DLD1 (cell line): Measurements from ENCODE around the gene MYDGF.

ENCODE experiments used
- in situ Hi-C: cut with HindIII; loops from 2 replicates; pipeline ENCODE4 v1.10.0; 2017; ENCODE audit warnings: low sequenced_read_pairs

The MYDGF gene

GRCh38 chr19:4647676-4648644 is 22.2 kb downstream of the MYDGF start:
- in situ Hi-C loops, result no loop called here

DNA sequence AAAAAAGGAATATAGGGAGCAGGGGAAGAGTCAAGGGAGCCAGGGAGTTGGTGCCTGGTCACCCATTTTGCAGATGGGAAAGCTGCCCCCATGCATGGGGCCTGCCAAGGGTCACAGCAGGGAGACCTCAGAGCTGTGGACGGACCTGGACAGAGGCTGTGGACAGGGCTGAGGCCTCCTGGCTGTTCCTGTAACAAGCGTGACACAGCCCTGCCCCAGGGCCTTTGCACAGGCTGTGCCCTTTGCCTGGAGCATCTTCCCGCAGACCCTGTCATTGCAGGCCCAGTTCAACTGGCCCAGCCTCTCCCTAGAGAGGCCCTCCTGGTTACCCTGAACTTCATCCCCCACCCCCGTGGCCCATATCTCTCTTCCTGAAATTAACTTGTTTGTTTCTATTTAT is 24.4 kb downstream of the MYDGF start:
- in situ Hi-C loops, result no loop called here

GRCh38 chr19:4642625-4643024 is 27.5 kb downstream of the MYDGF start:
- in situ Hi-C loops, result no loop called here

DNA sequence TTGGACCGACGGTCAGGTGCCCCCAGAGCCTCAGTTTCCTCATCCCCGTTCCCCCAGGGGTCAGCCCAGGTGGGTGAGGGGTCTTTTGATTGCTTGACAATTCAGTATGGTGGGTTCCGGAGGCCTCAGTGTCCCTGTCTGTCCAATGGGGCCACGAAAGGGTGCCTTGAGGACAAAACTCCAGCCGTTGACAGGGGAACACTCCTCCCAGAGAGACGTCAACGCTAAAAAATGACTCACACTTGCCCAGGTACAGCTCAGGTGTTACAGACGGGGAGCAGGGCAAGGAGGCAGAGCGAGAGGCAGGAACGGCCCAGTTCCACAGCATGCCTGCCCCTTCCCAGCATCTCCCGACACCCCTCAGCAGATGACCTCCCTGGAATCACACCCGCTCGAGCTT is 29.0 kb downstream of the MYDGF start:
- in situ Hi-C loops, result no loop called here

DNA sequence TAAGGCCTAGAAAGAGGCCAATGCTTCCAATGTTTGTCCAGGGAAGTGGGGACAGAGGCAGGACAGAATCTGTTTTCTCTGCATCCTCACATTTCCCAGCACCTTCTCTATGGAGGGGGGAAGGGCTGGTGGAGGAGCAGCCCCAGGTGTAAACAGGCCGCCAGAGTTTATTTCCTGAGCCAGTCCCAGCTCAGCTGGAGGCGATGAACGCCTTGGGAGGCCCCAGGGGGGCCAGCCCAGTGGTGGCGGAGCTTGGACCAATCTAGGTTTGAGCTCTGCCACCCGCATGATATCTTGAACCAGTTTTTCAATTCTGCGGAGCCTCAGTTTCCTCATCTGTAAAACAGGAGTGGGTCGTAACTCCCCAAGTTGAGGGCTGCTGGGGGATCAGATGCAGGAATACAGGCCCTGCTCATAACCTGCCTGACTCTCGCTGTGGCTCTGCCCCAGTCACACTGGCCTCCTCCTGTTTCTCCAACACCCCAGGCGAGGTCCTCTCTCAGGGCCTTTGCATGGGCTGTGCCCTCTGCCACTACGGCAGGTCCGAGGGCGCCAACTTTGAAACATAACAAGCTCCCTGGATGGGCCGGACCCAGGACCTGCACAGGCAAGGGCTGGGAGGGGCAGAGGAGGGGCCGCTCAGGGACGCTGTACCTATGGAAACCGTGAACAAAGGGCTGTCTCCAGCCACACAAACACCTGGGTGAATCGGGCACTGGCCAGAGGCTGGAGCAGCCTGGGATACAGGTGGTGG is 29.7 kb downstream of the MYDGF start:
- in situ Hi-C loops, result no loop called here

- in situ Hi-C loops, result no loop called here
Measured at GRCh38 chr19:4639531-4640246, 30.5 kb downstream of the MYDGF start.

- in situ Hi-C loops, result no loop called here
Measured at GRCh38 chr19:4638828-4639530, 31.2 kb downstream of the MYDGF start, which contains the start of gene TNFAIP8L1. TNFAIP8L1 (plus strand) TSS chr19:4639516; CDS start chr19:4651870, 12,354 bp downstream.

- in situ Hi-C loops, result no loop called here
Measured at GRCh38 chr19:4638317-4638716, 31.8 kb downstream of the MYDGF start.

DNA sequence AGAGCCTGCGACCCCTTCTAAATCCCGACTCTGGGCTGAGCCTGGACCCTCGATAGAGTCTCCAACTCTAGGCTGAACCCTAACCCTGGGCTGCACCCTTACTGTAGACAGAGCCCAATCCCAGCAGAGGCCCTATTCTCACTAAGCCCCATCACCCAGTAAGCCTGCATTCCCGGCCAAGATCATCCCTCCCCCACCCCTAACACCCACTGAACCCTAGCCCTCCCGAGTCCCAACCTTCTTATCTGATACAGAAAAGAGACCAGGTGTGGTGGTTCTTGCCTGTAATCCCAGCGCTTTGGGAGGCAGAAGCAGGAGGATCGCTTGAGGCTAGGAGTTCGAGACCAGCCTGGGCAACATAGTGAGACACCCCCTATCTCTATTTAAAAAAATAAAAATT is 33.4 kb downstream of the MYDGF start:
- in situ Hi-C loops, result no loop called here

GRCh38 chr19:4636151-4636717 is 33.9 kb downstream of the MYDGF start:
- in situ Hi-C loops, result no loop called here

GRCh38 chr19:4635754-4636116 is 34.4 kb downstream of the MYDGF start:
- in situ Hi-C loops, result no loop called here

GRCh38 chr19:4633140-4633967 is 36.8 kb downstream of the MYDGF start:
- in situ Hi-C loops, result no loop called here

DNA sequence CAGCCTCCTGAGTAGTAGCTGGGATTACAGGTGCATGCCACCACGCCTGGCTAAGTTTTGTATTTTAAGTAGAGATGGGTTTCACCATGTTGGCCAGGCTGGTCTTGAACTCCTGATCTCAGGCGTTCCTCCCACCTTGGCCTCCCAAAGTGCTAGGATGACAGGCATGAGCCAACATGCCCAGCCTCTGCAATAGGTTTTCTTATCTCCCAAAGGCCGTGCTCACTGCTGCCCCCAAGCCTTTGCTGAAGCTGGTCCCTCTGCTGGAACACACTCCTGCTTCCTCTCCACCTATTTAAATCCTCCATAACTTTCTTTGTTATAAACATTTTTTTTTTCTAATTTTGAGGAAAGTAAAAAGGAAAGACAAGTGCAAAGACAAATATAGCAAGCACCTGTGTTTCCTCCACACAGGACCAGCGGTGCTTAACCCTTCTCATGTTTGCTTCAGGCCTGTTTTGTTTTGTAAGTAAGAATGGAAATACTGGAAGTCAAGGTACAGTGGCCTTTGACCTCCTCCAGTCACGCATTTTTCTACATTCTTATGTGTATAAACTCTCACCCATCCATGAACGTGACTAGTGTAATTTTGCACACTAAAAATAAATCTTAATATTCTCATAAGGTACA is 45.3 kb downstream of the MYDGF start:
- in situ Hi-C loops, result no loop called here

- in situ Hi-C loops, result no loop called here
Measured at GRCh38 chr19:4624301-4624700, 45.8 kb downstream of the MYDGF start.

- in situ Hi-C loops, result no loop called here
Measured at GRCh38 chr19:4622695-4623421, 47.3 kb downstream of the MYDGF start.

DNA sequence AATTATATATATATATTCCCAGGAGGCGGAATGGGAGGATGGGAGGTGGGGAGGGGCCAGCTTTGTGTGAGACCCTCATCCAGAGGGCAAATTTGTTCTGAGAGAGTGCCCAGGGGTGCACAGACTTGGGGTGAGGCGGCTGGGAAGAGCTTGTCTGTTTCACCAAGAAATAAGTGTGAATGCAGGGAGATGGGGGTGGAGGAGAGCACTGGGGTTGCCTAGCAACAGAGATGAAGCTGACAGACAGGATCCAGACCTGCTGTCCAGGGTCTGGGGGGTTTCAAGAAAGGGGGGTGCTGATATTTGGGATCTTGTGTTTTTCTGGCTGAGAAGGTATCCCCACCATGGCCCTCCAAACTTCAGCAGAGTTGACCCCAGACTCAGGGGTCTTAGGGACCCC is 49.5 kb downstream of the MYDGF start:
- in situ Hi-C loops, result no loop called here

DNA sequence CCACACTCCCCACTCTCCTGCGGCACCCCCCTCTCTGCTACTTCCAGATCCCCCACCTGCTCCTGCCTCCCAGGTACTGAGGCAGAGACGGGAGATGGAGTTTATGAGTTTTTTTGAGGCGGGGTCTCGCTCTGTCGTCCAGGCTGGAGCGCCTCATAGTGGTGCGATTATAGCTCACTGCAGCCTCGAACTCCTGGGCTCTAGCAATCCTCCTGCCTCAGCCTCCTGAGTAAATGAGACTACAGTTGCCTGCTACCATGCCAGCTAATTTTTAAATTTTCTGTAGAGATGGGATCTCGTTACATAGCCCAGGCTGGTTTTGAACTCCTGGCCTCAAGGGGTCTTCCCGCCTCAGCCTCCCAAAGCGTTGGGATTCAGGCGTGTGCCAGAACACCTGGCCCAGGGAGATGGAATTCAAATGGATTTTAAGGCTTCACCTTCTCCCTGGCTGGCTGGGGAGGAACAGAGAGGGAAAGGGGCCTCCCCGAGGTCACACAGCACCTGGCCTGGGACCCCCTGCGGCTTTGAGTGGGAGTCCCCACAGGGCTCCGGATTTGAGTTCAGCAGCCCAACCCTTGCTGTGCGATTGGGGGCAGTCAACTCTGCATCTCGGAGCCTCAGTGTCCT is 50.4 kb downstream of the MYDGF start:
- in situ Hi-C loops, result no loop called here

GRCh38 chr19:4618019-4618418 is 52.1 kb downstream of the MYDGF start:
- in situ Hi-C loops, result no loop called here
